Fibroblast of lung (primary cell): Measurements from ENCODE around the gene EIF3D. TPM values are rescaled to one million over a fixed set of nuclear protein-coding genes. Genes with fewer than 3 reads are reported as not detected.

ENCODE experiments used
- DNase-seq, 2 donors: peaks; one replicate each; pipeline versions ENCODE4 v3.0.0 to v3.0.0-alpha.2; 2010; ENCODE audit warnings: low read depth in 2 of 2
- H2AFZ ChIP-seq: 2 replicates; pipeline ENCODE4 v1.5.1; 2012; ENCODE audit warnings: low read length, control low read depth, inconsistent platforms
- H3K27ac ChIP-seq: 2 replicates; pipeline ENCODE4 v1.5.1; 2011; ENCODE audit warnings: low read length, control low read depth; ENCODE audit not compliant: insufficient read depth
- H3K27me3 ChIP-seq: 2 replicates; pipeline ENCODE4 v1.5.1; 2011; ENCODE audit warnings: mild to moderate bottlenecking, low read length; ENCODE audit not compliant: control insufficient read depth, insufficient read depth
- H3K36me3 ChIP-seq: 2 replicates; pipeline ENCODE4 v1.5.1; 2011; ENCODE audit warnings: low read length; ENCODE audit not compliant: control insufficient read depth, insufficient read depth
- H3K4me1 ChIP-seq: 2 replicates; pipeline ENCODE4 v1.5.1; 2011; ENCODE audit warnings: low read length; ENCODE audit not compliant: control insufficient read depth, insufficient read depth; ENCODE audit errors: extremely low read depth
- H3K4me2 ChIP-seq: 2 replicates; pipeline ENCODE4 v1.5.1; 2011; ENCODE audit warnings: low read length, control low read depth; ENCODE audit not compliant: insufficient read depth; ENCODE audit errors: extremely low read depth
- H3K4me3 ChIP-seq, 4 experiments: fragments of 200-600 bp in 1 of 4; sonication (generic) in 1 of 4; replicated peaks in 1 of 4; 2 replicates each; pipeline ENCODE4 v1.5.1; 2011 to 2016; ENCODE audit warnings: low read length in 4 of 4, low read depth in 3 of 4, mild to moderate bottlenecking in 3 of 4, control low read depth in 2 of 4, inconsistent platforms in 1 of 4, mixed read lengths in 1 of 4; ENCODE audit not compliant: insufficient read depth in 1 of 4; ENCODE audit errors: control extremely low read depth in 1 of 4
- H3K79me2 ChIP-seq: 2 replicates; pipeline ENCODE4 v1.5.1; 2012; ENCODE audit warnings: mild to moderate bottlenecking, low read length, inconsistent platforms; ENCODE audit not compliant: control insufficient read depth, insufficient read depth
- H3K9ac ChIP-seq: 2 replicates; pipeline ENCODE4 v1.5.1; 2011; ENCODE audit warnings: mild to moderate bottlenecking, low read length, control low read depth; ENCODE audit not compliant: insufficient read depth
- H3K9me3 ChIP-seq: 2 replicates; pipeline ENCODE4 v1.5.1; 2012; ENCODE audit warnings: low read depth, low read length; ENCODE audit not compliant: control insufficient read depth, insufficient read depth
- H4K20me1 ChIP-seq: 2 replicates; pipeline ENCODE4 v1.5.1; 2011; ENCODE audit warnings: low read length; ENCODE audit not compliant: control insufficient read depth, insufficient read depth; ENCODE audit errors: extremely low read depth
- EZH2 ChIP-seq: IDR thresholded peaks from 2 replicates; pipeline ENCODE4 v1.5.1; 2012; ENCODE audit warnings: low read length, control low read depth, mild to moderate bottlenecking; ENCODE audit errors: missing control alignments
- polyA plus RNA-seq, 2 donors: library from polyadenylated mRNA; depleted of rRNA in 1 of 2; stranded (reverse) in 1 of 2; unstranded in 1 of 2; fragments of >200 nt; gene quantifications; 2 replicates each; pipeline ENCODE4 v1.2.1, GENCODE V29; 2011 to 2012; ENCODE audit warnings: missing spikeins in 1 of 2
- total RNA-seq: library from RNA; depleted of rRNA; stranded (reverse); fragments of >200 nt; gene quantifications from 2 replicates; pipeline ENCODE4 v1.2.1, GENCODE V29; 2014
- TF ChIP-seq, protein P1 (sequence below), 2 donors: IDR thresholded peaks in 1 of 2; conservative IDR thresholded peaks in 1 of 2; 1 replicate in 1 of 2; 2 replicates in 1 of 2; pipeline ENCODE4 v1.5.1; 2011 to 2012; ENCODE audit warnings: low read length in 2 of 2, control low read depth in 1 of 2, inconsistent platforms in 1 of 2, low read depth in 1 of 2, mild to moderate bottlenecking in 1 of 2

The EIF3D gene
- total and polyA plus RNA-seq, 2 donors (not counting 1 experiment from before 2014, with no cell fraction given), result 267 to 306 TPM

GRCh38 chr22:36566720-36567119 is 37.8 kb upstream of the EIF3D start:
- no peak overlapping the region for H2AFZ ChIP-seq
- no peaks in the 10 kb centered on the region for H3K9me3 ChIP-seq
- H3K36me3 ChIP-seq, result no peaks in the 10 kb centered on the region
- no peaks in the 10 kb centered on the region for H4K20me1 ChIP-seq
- no peak overlapping the region for H3K27ac ChIP-seq
- H3K79me2 ChIP-seq, result no peaks in the 10 kb centered on the region
- no peak overlapping the region for H3K9ac ChIP-seq
- DNase-seq, result no peak
- no peak overlapping the region for H3K4me2 ChIP-seq
- no peaks in the 10 kb centered on the region for H3K27me3 ChIP-seq
- no peaks in the 10 kb centered on the region for H3K4me1 ChIP-seq
- no peak overlapping the region for H3K4me3 ChIP-seq
- TF ChIP-seq EZH2, result peak; percentile 42
- TF ChIP-seq, protein P1, sequence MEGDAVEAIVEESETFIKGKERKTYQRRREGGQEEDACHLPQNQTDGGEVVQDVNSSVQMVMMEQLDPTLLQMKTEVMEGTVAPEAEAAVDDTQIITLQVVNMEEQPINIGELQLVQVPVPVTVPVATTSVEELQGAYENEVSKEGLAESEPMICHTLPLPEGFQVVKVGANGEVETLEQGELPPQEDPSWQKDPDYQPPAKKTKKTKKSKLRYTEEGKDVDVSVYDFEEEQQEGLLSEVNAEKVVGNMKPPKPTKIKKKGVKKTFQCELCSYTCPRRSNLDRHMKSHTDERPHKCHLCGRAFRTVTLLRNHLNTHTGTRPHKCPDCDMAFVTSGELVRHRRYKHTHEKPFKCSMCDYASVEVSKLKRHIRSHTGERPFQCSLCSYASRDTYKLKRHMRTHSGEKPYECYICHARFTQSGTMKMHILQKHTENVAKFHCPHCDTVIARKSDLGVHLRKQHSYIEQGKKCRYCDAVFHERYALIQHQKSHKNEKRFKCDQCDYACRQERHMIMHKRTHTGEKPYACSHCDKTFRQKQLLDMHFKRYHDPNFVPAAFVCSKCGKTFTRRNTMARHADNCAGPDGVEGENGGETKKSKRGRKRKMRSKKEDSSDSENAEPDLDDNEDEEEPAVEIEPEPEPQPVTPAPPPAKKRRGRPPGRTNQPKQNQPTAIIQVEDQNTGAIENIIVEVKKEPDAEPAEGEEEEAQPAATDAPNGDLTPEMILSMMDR (conservative IDR thresholded peaks at IDR 0.05 in 1 of 2, IDR thresholded peaks at IDR 0.05 in 1 of 2; ENCODE audit: low read depth in 1 of 2, low read length in 2 of 2), result no peak

DNA sequence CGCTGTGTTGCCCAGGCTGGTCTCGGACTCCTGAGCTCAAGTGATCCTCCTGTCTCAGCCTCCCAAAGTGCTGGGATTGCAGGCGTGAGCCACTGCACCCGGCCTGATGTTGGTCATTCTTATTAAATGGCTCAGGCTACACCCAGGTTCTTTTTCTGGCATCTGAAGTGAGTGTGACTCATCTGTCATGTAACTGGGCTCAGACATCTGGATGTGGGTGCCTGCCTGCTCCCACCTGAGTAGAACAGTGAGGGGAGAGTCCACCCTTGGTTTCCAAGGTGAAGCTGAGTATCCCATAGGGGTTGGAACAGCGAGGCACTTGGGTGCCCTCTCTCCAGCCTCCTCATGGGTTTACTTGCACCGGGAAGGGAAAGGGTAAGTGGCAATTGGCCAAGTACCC is 36.7 kb upstream of the EIF3D start:
- peak in 1 of 2 donors; percentile 22 for DNase-seq
- no peaks in the 10 kb centered on the region for H3K36me3 ChIP-seq
- H3K27me3 ChIP-seq, result no peaks in the 10 kb centered on the region
- H2AFZ ChIP-seq, result no peak overlapping the region
- H3K9ac ChIP-seq, result no peak overlapping the region
- H3K4me1 ChIP-seq, result no peaks in the 10 kb centered on the region
- H3K4me3 ChIP-seq, result no peak overlapping the region
- no peak overlapping the region for H3K27ac ChIP-seq
- TF ChIP-seq, protein P1 (conservative IDR thresholded peaks at IDR 0.05 in 1 of 2, IDR thresholded peaks at IDR 0.05 in 1 of 2; ENCODE audit: low read depth in 1 of 2, low read length in 2 of 2), result no peak
- TF ChIP-seq EZH2, result no peak
- H4K20me1 ChIP-seq, result no peaks in the 10 kb centered on the region
- H3K9me3 ChIP-seq, result no peaks in the 10 kb centered on the region
- H3K79me2 ChIP-seq, result no peaks in the 10 kb centered on the region
- H3K4me2 ChIP-seq, result no peak overlapping the region

DNA sequence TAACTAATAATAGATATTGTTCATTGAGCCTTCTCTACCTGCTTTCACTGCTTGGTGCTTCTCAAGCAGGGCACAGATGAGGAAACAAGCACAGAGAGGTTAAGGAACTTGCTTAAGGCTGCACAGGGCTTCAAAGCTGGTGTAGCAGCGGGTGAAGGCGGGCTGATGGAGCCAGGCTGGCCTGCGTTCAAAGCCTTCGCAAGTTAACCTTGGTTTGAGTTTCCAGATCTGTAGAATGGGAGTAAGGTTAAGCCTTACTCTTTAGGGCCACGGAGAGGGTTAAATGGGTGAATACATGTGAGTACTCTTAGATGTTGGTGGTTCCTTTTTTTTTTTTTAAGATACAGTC is 36.2 kb upstream of the EIF3D start:
- Histone ChIP-seq H3K27ac (no peak overlapping the region), H3K9ac (no peak overlapping the region), H3K9me3 (no peaks in the 10 kb centered on the region), H3K4me1 (no peaks in the 10 kb centered on the region), H4K20me1 (no peaks in the 10 kb centered on the region), H3K79me2 (no peaks in the 10 kb centered on the region), H3K36me3 (no peaks in the 10 kb centered on the region), H2AFZ (no peak overlapping the region), H3K27me3 (no peaks in the 10 kb centered on the region), H3K4me3 (no peak overlapping the region), H3K4me2 (no peak overlapping the region)
- TF ChIP-seq, protein P1 (conservative IDR thresholded peaks at IDR 0.05 in 1 of 2, IDR thresholded peaks at IDR 0.05 in 1 of 2; ENCODE audit: low read depth in 1 of 2, low read length in 2 of 2), result no peak
- no peak for TF ChIP-seq EZH2
- no peak for DNase-seq
